Neural progenitor cell (in vitro differentiated cells): ENCODE measurements around the gene SATB1. TPM values are rescaled to one million over a fixed set of nuclear protein-coding genes. Genes with fewer than 3 reads are reported as not detected.

Experiments
- DNase-seq: peaks from one replicate; pipeline ENCODE4 v3.0.0-alpha.2; 2016; ENCODE audit warnings: low spot score
- H2AFZ ChIP-seq: fragments of 200-600 bp; sonication (generic); replicated peaks from 2 replicates; pipeline ENCODE4 v1.6.1; 2016; ENCODE audit warnings: antibody characterized with exemption
- H3F3A ChIP-seq: fragments of 200-600 bp; sonication (generic); 2 replicates; pipeline ENCODE4 v1.6.1; 2016; ENCODE audit warnings: antibody characterized with exemption, low read depth
- H3K27ac ChIP-seq: fragments of 200-600 bp; sonication (generic); 2 replicates; pipeline ENCODE4 v1.5.1; 2016; ENCODE audit warnings: mild to moderate bottlenecking
- H3K27me3 ChIP-seq: fragments of 200-600 bp; sonication (generic); 2 replicates; pipeline ENCODE4 v1.6.1; 2016; ENCODE audit warnings: mild to moderate bottlenecking, moderate library complexity
- H3K36me3 ChIP-seq: fragments of 200-600 bp; sonication (generic); 2 replicates; pipeline ENCODE4 v1.5.1; 2016
- H3K4me1 ChIP-seq: fragments of 200-600 bp; sonication (generic); 2 replicates; pipeline ENCODE4 v1.6.1; 2016; ENCODE audit warnings: mixed run types
- H3K4me2 ChIP-seq: fragments of 200-600 bp; sonication (generic); 2 replicates; pipeline ENCODE4 v1.6.1; 2016
- H3K4me3 ChIP-seq: fragments of 200-600 bp; sonication (generic); 2 replicates; pipeline ENCODE4 v1.5.1; 2016
- H3K79me2 ChIP-seq: fragments of 200-600 bp; sonication (generic); 2 replicates; pipeline ENCODE4 v1.6.1; 2016; ENCODE audit warnings: low read depth
- H3K9ac ChIP-seq: fragments of 200-600 bp; sonication (generic); 2 replicates; pipeline ENCODE4 v1.6.1; 2016
- H3K9me3 ChIP-seq: fragments of 200-600 bp; sonication (generic); 2 replicates; pipeline ENCODE4 v1.5.1; 2016; ENCODE audit warnings: low read depth
- H4K20me1 ChIP-seq: fragments of 200-600 bp; sonication (generic); 2 replicates; pipeline ENCODE4 v1.6.1; 2016; ENCODE audit warnings: low read depth
- H3K27ac Mint-ChIP-seq: 3 replicates; pipeline ENCODE4 v1.8.0; 2021; ENCODE audit warnings: mixed read lengths
- H3K27me3 Mint-ChIP-seq: 2 replicates; pipeline ENCODE4 v1.8.0; 2022; ENCODE audit warnings: low read depth, mild to moderate bottlenecking, inconsistent platforms, moderate library complexity, mixed read lengths; ENCODE audit not compliant: insufficient read depth
- H3K36me3 Mint-ChIP-seq: 3 replicates; pipeline ENCODE4 v1.8.0; 2021; ENCODE audit warnings: mixed read lengths
- H3K4me1 Mint-ChIP-seq: 3 replicates; pipeline ENCODE4 v1.8.0; 2021; ENCODE audit warnings: mixed read lengths
- H3K4me3 Mint-ChIP-seq: 3 replicates; pipeline ENCODE4 v1.8.0; 2021; ENCODE audit warnings: mild to moderate bottlenecking, moderate library complexity, mixed read lengths
- H3K9me3 Mint-ChIP-seq: 3 replicates; pipeline ENCODE4 v1.8.0; 2020; ENCODE audit warnings: mixed read lengths
- EZH2 ChIP-seq: fragments of 200-600 bp; sonication (generic); IDR thresholded peaks from 2 replicates; pipeline ENCODE4 v1.6.1; 2017; ENCODE audit warnings: antibody characterized with exemption, mild to moderate bottlenecking, moderate library complexity
- EZH2phosphoT487 ChIP-seq: fragments of 200-600 bp; sonication (generic); IDR thresholded peaks from 2 replicates; pipeline ENCODE4 v1.6.1; 2017; ENCODE audit warnings: antibody characterized with exemption
- total RNA-seq: library from RNA; depleted of rRNA; stranded (reverse); fragments of >200 nt; gene quantifications from 2 replicates; pipeline ENCODE4 v1.2.3, GENCODE V29; 2015; ENCODE audit warnings: low replicate concordance
- TF ChIP-seq, protein P1 (sequence below): fragments of 200-600 bp; sonication (generic); IDR thresholded peaks from 2 replicates; pipeline ENCODE4 v1.5.1; 2017; ENCODE audit warnings: antibody characterized with exemption, mild to moderate bottlenecking

Gene SATB1
- total RNA-seq, 1 donor from 2014 or later: 38.6 TPM

DNA sequence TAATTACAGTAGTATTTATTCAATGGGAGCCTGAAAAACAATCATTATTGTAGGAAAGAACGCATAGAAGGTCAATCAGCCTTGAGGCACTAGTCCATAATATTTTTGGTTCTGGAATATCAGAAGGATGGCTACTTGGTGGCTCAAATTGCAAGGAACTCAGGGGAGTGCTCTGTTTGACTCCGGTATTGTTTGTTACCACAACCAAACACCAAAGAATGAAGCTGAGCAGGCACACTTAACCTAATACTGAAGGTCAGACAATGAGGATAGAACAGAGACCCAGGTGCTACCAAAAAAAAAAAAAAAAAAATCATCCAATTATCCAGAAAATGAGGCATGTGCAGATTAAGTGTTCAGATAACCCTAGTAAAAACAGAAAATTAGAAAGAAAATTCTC is 11.1 kb upstream of the SATB1 start:
- Histone ChIP-seq H3K36me3 (no peaks in the 10 kb centered on the region), H3K9me3 (no peaks in the 10 kb centered on the region), H3K4me2 (no peak overlapping the region), H3K27ac (no peak overlapping the region), H4K20me1 (no peaks in the 10 kb centered on the region), H3F3A (no peaks in the 10 kb centered on the region), H3K9ac (no peak overlapping the region), H2AFZ (no peak overlapping the region), H3K4me1 (no peaks in the 10 kb centered on the region), H3K79me2 (no peaks in the 10 kb centered on the region), H3K4me3 (no peak overlapping the region), H3K27me3 (peaks cover 18% of the 10 kb centered on the region)
- no peaks in the 10 kb centered on the region for H3K36me3 Mint-ChIP-seq
- no peak overlapping the region for H3K27ac Mint-ChIP-seq
- no peak for DNase-seq
- TF ChIP-seq, protein P1, sequence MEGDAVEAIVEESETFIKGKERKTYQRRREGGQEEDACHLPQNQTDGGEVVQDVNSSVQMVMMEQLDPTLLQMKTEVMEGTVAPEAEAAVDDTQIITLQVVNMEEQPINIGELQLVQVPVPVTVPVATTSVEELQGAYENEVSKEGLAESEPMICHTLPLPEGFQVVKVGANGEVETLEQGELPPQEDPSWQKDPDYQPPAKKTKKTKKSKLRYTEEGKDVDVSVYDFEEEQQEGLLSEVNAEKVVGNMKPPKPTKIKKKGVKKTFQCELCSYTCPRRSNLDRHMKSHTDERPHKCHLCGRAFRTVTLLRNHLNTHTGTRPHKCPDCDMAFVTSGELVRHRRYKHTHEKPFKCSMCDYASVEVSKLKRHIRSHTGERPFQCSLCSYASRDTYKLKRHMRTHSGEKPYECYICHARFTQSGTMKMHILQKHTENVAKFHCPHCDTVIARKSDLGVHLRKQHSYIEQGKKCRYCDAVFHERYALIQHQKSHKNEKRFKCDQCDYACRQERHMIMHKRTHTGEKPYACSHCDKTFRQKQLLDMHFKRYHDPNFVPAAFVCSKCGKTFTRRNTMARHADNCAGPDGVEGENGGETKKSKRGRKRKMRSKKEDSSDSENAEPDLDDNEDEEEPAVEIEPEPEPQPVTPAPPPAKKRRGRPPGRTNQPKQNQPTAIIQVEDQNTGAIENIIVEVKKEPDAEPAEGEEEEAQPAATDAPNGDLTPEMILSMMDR: no peak
- TF ChIP-seq EZH2 (no peak), EZH2phosphoT487 (no peak)
- H3K4me3 Mint-ChIP-seq: no peak overlapping the region
- peaks cover 4% of the 10 kb centered on the region for H3K27me3 Mint-ChIP-seq
- H3K4me1 Mint-ChIP-seq: no peaks in the 10 kb centered on the region
- H3K9me3 Mint-ChIP-seq: no peaks in the 10 kb centered on the region

DNA sequence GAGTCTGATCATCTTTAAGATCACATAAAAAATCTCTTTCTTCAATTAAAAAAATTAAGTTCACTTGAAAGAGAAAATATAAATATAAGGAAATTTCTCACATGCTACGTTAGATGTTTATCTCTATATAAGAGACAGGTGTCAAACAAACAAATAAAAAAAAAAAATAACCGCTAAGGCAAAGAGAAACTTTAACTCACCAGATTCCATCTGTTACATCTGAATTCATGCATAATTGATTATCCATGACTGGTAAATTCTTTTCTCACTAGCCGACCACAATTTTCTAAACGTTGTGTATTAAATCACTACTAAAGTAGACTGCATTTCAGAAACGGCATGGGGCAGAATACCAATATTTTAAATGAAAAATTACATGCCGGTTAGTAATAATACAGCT is 9.6 kb upstream of the SATB1 start:
- no peak overlapping the region for H3K4me3 ChIP-seq
- no peaks in the 10 kb centered on the region for H3K9me3 ChIP-seq
- H2AFZ ChIP-seq: no peak overlapping the region
- H3K4me1 ChIP-seq: no peaks in the 10 kb centered on the region
- H3K79me2 ChIP-seq: no peaks in the 10 kb centered on the region
- H3K36me3 Mint-ChIP-seq: no peaks in the 10 kb centered on the region
- H3K36me3 ChIP-seq: no peaks in the 10 kb centered on the region
- no peak for DNase-seq
- H4K20me1 ChIP-seq: no peaks in the 10 kb centered on the region
- peaks cover 4% of the 10 kb centered on the region for H3K27me3 Mint-ChIP-seq
- H3K27ac ChIP-seq: no peak overlapping the region
- no peak overlapping the region for H3K27ac Mint-ChIP-seq
- H3K9me3 Mint-ChIP-seq: no peaks in the 10 kb centered on the region
- H3K9ac ChIP-seq: no peak overlapping the region
- no peaks in the 10 kb centered on the region for H3K4me1 Mint-ChIP-seq
- H3F3A ChIP-seq: no peaks in the 10 kb centered on the region
- H3K4me3 Mint-ChIP-seq: no peak overlapping the region
- H3K27me3 ChIP-seq: peaks cover 3% of the 10 kb centered on the region
- no peak for TF ChIP-seq EZH2phosphoT487
- no peak for TF ChIP-seq EZH2
- TF ChIP-seq, protein P1: no peak
- no peak overlapping the region for H3K4me2 ChIP-seq

DNA sequence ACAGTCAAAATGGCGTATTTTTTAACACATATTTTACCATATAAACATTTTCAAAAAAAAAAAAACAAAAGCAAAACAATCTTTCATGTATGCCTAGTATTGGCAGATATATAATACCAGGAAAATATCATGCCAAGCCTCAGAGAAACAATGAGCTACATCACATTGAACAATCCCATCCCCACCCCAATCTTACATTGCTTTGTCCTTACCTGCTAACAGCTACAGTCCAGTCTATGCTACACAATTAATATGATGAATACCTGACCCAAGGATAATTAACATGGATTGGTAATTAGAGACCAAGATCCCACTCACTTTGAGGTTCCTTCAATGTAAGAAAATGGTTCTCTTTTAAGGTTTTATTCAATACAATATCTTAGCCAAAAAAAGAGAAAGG is 7.6 kb upstream of the SATB1 start:
- Histone ChIP-seq H3K27ac (no peak overlapping the region), H2AFZ (no peak overlapping the region), H3K4me1 (no peaks in the 10 kb centered on the region), H3K9me3 (no peaks in the 10 kb centered on the region), H3K36me3 (no peaks in the 10 kb centered on the region), H3F3A (no peaks in the 10 kb centered on the region), H3K9ac (no peak overlapping the region), H3K79me2 (no peaks in the 10 kb centered on the region), H3K4me3 (no peak overlapping the region), H3K27me3 (no peaks in the 10 kb centered on the region), H3K4me2 (no peak overlapping the region), H4K20me1 (no peaks in the 10 kb centered on the region)
- no peak overlapping the region for H3K4me3 Mint-ChIP-seq
- H3K27ac Mint-ChIP-seq: no peak overlapping the region
- H3K4me1 Mint-ChIP-seq: peaks cover 2% of the 10 kb centered on the region
- H3K9me3 Mint-ChIP-seq: no peaks in the 10 kb centered on the region
- H3K36me3 Mint-ChIP-seq: no peaks in the 10 kb centered on the region
- no peaks in the 10 kb centered on the region for H3K27me3 Mint-ChIP-seq
- no peak for DNase-seq
- TF ChIP-seq, protein P1: no peak

DNA sequence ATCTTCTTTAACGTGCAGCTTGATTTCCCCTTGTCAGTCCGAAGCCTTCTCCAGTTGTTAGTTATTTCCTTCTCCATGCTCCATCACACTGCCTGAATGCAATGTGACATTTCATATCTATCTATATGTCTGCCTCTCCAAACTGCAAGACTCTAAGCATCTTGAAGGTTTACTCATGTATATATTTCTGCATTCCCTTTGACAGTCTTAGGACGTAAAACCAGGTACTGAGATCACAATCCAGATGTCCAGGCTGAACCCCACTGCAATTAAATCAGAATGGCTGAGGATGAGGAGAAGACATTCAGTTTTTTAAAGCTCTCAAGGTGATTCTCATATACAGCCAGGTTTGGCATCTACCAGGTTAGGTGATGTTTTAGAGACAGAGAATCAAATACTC is 6.1 kb upstream of the SATB1 start:
- Histone ChIP-seq H3K9ac (no peak overlapping the region), H3K79me2 (no peaks in the 10 kb centered on the region), H3K9me3 (no peaks in the 10 kb centered on the region), H3K4me2 (no peak overlapping the region), H3F3A (peaks cover 7% of the 10 kb centered on the region), H3K36me3 (no peaks in the 10 kb centered on the region), H3K4me3 (no peak overlapping the region), H2AFZ (no peak overlapping the region), H3K27me3 (peaks cover 9% of the 10 kb centered on the region), H3K4me1 (peaks cover 6% of the 10 kb centered on the region), H4K20me1 (no peaks in the 10 kb centered on the region), H3K27ac (no peak overlapping the region)
- no peak overlapping the region for H3K27ac Mint-ChIP-seq
- H3K9me3 Mint-ChIP-seq: no peaks in the 10 kb centered on the region
- no peaks in the 10 kb centered on the region for H3K36me3 Mint-ChIP-seq
- H3K4me1 Mint-ChIP-seq: peaks cover 2% of the 10 kb centered on the region
- H3K27me3 Mint-ChIP-seq: no peaks in the 10 kb centered on the region
- no peak overlapping the region for H3K4me3 Mint-ChIP-seq
- TF ChIP-seq EZH2phosphoT487: no peak
- TF ChIP-seq, protein P1: no peak
- no peak for TF ChIP-seq EZH2
- no peak for DNase-seq
